Omental fat pad (tissue), 4 donors: ENCODE results near the gene BICRAL. TPM values are rescaled to one million over a fixed set of nuclear protein-coding genes. Genes with fewer than 3 reads are reported as not detected.
"Not testable (repeated sequence)": the region's sequence is repeated elsewhere in the genome, so short reads cannot be mapped to it uniquely, and the experiment has no call there.

Experiments used
- ATAC-seq: fragments of 150-250 bp; one replicate; pipeline ENCODE4 v1.9.1; 2016; ENCODE audit warnings: mild to moderate bottlenecking, moderate library complexity; ENCODE audit not compliant: low FRiP score
- DNase-seq: peaks from one replicate; pipeline ENCODE4 v3.0.0-alpha.2; 2019; ENCODE audit warnings: low spot score
- CTCF ChIP-seq, 3 donors: fragments of 450-650 bp; IDR thresholded peaks; one replicate each; pipeline ENCODE4 v1.5.1; 2016 to 2017; ENCODE audit warnings: antibody characterized with exemption in 3 of 3, mild to moderate bottlenecking in 3 of 3, moderate library complexity in 2 of 3
- total RNA-seq, 4 donors: library from RNA; depleted of rRNA; stranded (reverse); fragments of >200 nt; gene quantifications; one replicate each; pipeline ENCODE4 v1.1.0, GENCODE V29; 2016

Gene BICRAL
- total RNA-seq, 4 donors from 2014 or later: 7.6 to 18.8 (median 12.9) TPM

DNA sequence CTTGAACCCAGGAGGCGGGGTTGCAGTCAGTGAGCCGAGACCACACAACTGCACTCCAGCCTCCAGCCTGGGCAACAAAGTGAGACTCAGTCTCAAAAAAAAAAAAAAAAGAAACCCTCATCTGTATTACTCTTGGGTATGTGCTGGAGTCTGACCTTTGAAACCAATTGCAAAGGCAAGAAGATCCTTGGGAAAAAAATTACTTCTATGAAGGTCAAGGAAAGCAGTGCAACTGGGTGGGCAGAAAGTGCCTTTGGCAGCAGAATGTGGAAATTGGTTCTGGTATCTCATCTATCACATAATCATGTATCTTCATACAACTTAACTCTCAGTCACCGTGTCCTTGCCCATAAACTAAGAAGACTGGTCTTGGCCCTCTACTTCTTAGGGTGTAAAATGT lies 89.9 kb downstream of the BICRAL start:
- ATAC-seq (no peak), DNase-seq (no peak)
- TF ChIP-seq CTCF (IDR thresholded peaks at IDR 0.05): no peak

DNA sequence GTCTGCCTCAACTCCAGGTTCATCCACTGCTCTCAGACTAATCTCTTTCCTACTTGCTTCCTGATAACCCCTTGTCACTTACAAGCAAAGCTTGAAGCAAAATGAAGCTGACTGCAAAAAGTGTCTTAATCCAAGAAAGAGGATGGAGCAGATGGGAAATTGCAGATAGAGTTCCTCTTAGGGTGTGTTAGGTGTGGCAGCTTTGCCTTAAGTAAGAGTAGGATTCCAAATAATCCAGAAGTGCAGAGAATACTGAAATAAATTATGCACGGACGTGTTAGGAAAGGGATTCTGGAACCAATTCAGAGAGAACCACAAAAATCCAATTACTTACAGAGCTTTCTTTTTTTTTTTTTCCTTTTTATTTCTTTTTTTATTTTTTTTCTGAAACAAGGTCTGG lies 91.5 kb downstream of the BICRAL start:
- no peak for DNase-seq

DNA sequence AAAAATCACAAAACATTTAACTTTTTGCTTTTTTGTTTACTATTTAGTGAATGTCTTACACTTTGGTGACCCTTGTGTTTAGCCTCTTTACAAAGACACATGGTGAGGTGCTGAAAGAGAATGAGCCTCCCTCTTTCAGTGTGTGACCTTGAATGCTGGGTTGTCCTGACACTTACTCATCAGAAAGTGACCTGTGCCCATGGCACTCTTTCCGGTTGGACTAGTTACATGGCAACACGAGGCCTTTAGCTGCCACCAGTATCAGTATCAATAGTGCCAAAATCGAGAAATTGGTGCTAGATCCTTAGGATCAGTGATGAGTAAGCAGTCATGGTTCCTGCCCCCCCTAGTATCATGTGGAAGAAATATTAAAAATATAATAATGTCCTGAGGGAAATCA lies 95.8 kb downstream of the BICRAL start:
- ATAC-seq: no peak
- no peak for DNase-seq

More for the DNA sequence above, 91.5 kb downstream of the BICRAL start:
- ATAC-seq: no peak
- no peak for TF ChIP-seq CTCF (IDR thresholded peaks at IDR 0.05)

DNA sequence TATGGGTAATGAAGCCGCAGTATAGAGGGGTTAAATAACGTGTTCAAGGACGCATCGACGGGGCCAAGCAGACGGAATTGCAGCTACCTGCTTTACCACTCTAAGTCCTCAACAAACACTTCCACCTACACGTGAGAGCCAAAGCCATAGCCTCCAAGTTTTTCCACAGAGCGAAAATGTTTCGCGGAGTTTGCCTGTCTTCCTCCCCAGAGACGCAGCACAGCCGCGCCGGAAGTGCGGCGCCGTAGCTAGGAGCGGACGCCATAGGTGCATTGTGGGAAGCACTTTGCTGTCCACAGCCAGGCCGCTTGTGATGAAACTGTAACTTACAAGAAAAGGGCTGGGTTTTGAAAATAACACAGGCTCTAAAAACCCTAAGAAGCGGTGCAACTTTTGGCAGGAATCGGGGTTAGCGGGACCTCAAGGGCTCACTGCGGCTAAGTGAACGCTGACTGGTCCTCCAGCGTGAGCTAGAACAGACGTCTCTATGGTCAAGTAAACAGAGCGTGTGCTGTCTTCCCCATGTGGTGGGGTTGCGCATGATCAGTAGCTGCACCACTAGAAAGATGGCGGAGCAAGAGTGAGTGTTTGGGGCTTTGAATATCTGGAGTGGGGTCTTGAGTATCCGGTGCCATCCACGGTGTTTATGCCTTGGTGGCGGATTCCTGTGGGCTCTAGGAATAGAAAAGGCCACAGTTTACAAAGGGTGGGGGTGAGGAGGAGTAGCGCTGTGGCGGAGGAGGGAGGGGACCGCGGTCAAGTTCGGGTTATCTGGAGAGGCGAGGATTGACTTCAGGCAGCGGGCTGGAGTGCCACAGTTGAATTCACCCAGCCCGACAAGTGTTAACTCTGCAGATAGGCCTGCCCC lies 97.8 kb downstream of the BICRAL start, which contains the start of gene RPL7L1:
Gene RPL7L1, plus strand, starts transcription at position 245 of the 868 bp plus-strand sequence. Its CDS starts 295 bp downstream, at position 540.
- ATAC-seq (peak; percentile 92), DNase-seq (peak; percentile 58)
- no peak for TF ChIP-seq CTCF (IDR thresholded peaks at IDR 0.05)

More for the DNA sequence above, 95.8 kb downstream of the BICRAL start:
- no peak for TF ChIP-seq CTCF (IDR thresholded peaks at IDR 0.05)

GRCh38 chr6:42880240-42880817 lies 98.5 kb downstream of the BICRAL start:
- ATAC-seq, DNase-seq: not testable (repeated sequence)

DNA sequence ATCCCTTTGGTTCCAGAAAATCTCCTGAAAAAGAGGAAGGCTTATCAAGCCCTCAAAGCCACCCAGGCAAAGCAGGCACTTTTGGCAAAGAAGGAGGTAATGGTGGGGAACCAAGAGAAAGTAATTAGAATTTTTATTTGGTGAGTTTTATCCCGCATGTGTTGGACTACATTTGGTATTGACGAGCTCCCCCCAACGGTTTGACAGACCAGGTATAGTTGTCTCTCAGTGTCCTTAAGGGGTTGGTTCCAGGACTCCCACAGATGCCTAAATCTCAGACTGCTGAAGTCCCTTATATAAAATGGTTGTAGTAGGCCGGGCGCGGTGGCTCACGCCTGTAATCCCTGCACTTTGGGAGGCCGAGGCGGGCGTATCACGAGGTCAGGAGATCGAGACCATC lies 99.0 kb downstream of the BICRAL start:
- not testable (repeated sequence) for ATAC-seq, DNase-seq

GRCh38 chr6:42885702-42886101 lies 103.8 kb downstream of the BICRAL start:
- no peak for TF ChIP-seq CTCF (IDR thresholded peaks at IDR 0.05)
- ATAC-seq: peak; percentile 37

GRCh38 chr6:42888201-42888600 lies 106.3 kb downstream of the BICRAL start:
- not testable (repeated sequence) for DNase-seq, ATAC-seq

More at GRCh38 chr6:42885702-42886101, 103.8 kb downstream of the BICRAL start:
- DNase-seq: no peak
